Measurements from ENCODE around the gene ST8SIA1.

Gene ST8SIA1

GRCh38 chr12:22329621-22330020, 4.9 kb downstream of the ST8SIA1 start:
- DNase-seq = no peak

- no peak for DNase-seq
Observed at GRCh38 chr12:22325218-22325617, 9.3 kb downstream of the ST8SIA1 start.

- DNase-seq = no peak
Observed at GRCh38 chr12:22322091-22322490, 12.4 kb downstream of the ST8SIA1 start.

GRCh38 chr12:22321638-22322037, 12.9 kb downstream of the ST8SIA1 start:
- DNase-seq = no peak

- DNase-seq = no peak
Observed at GRCh38 chr12:22321018-22321605, 13.4 kb downstream of the ST8SIA1 start.

GRCh38 chr12:22318108-22318737, 16.3 kb downstream of the ST8SIA1 start:
- no peak for DNase-seq

- no peak for DNase-seq
Observed at GRCh38 chr12:22313963-22314330, 20.6 kb downstream of the ST8SIA1 start.

- DNase-seq = no peak
Observed at GRCh38 chr12:22313286-22313962, 21.1 kb downstream of the ST8SIA1 start.

- no peak for DNase-seq
Observed at GRCh38 chr12:22312336-22312735, 22.2 kb downstream of the ST8SIA1 start.

- no peak for DNase-seq
Observed at GRCh38 chr12:22310709-22311108, 23.8 kb downstream of the ST8SIA1 start.

- DNase-seq = no peak
Observed at GRCh38 chr12:22310275-22310674, 24.2 kb downstream of the ST8SIA1 start.

- DNase-seq = no peak
Observed at GRCh38 chr12:22307811-22308210, 26.7 kb downstream of the ST8SIA1 start.

- no peak for DNase-seq
Observed at GRCh38 chr12:22306311-22306710, 28.2 kb downstream of the ST8SIA1 start.

GRCh38 chr12:22304341-22304740, 30.2 kb downstream of the ST8SIA1 start:
- no peak for DNase-seq

- DNase-seq = no peak
Observed at GRCh38 chr12:22299294-22299912, 35.1 kb downstream of the ST8SIA1 start.

- DNase-seq = no peak
Observed at GRCh38 chr12:22289250-22289649, 45.3 kb downstream of the ST8SIA1 start.

GRCh38 chr12:22287776-22288621, 46.5 kb downstream of the ST8SIA1 start:
- no peak for DNase-seq

GRCh38 chr12:22287101-22287500, 47.4 kb downstream of the ST8SIA1 start:
- no peak for DNase-seq

- DNase-seq = no peak
Observed at GRCh38 chr12:22286569-22286968, 47.9 kb downstream of the ST8SIA1 start.

- no peak for DNase-seq
Observed at GRCh38 chr12:22285846-22286245, 48.7 kb downstream of the ST8SIA1 start.

- no peak for DNase-seq
Observed at GRCh38 chr12:22284871-22285270, 49.6 kb downstream of the ST8SIA1 start.

- no peak for DNase-seq
Observed at GRCh38 chr12:22283508-22283907, 51.0 kb downstream of the ST8SIA1 start.

GRCh38 chr12:22283006-22283506, 51.5 kb downstream of the ST8SIA1 start:
- no peak for DNase-seq

Measured in NCI-H510A treated with DMSO at 0.1 percent for 48 hours (cell line).